AG10803 (cell line): ENCODE results near the gene SLC25A29.
"Not testable (repeated sequence)": the region's sequence is repeated elsewhere in the genome, so short reads cannot be mapped to it uniquely, and the experiment has no call there.

Source experiments
- DNase-seq: peaks from one replicate; pipeline ENCODE4 v3.0.0; 2010; ENCODE audit warnings: low read depth
- H3K4me3 ChIP-seq: 2 replicates; pipeline ENCODE4 v1.5.1; 2011; ENCODE audit warnings: mild to moderate bottlenecking, low read length, control low read depth
- CTCF ChIP-seq: conservative IDR thresholded peaks from 2 replicates; pipeline ENCODE4 v1.5.1; 2011; ENCODE audit warnings: mild to moderate bottlenecking, low read length, control low read depth, inconsistent platforms

SLC25A29 gene

GRCh38 chr14:100346306-100347091, 40.3 kb upstream of the SLC25A29 start:
- DNase-seq: no peak
- TF ChIP-seq CTCF: no peak
- H3K4me3 ChIP-seq: no peak overlapping the region

GRCh38 chr14:100345711-100346110, 39.5 kb upstream of the SLC25A29 start:
- no peak for DNase-seq
- H3K4me3 ChIP-seq: no peak overlapping the region
- TF ChIP-seq CTCF: no peak

GRCh38 chr14:100344657-100345056, 38.4 kb upstream of the SLC25A29 start:
- H3K4me3 ChIP-seq, DNase-seq: not testable (repeated sequence)

GRCh38 chr14:100342826-100343225, 36.6 kb upstream of the SLC25A29 start:
- DNase-seq, H3K4me3 ChIP-seq: not testable (repeated sequence)

GRCh38 chr14:100342195-100342594, 36.0 kb upstream of the SLC25A29 start:
- no peak for TF ChIP-seq CTCF
- no peak overlapping the region for H3K4me3 ChIP-seq
- DNase-seq: no peak

- DNase-seq: peak; percentile 59
- TF ChIP-seq CTCF: no peak
- H3K4me3 ChIP-seq: no peak overlapping the region
Measured at GRCh38 chr14:100341301-100342031, 35.2 kb upstream of the SLC25A29 start.

GRCh38 chr14:100340423-100340813, 34.2 kb upstream of the SLC25A29 start:
- no peak for DNase-seq
- no peak for TF ChIP-seq CTCF
- H3K4me3 ChIP-seq: no peak overlapping the region

GRCh38 chr14:100339766-100340422, 33.6 kb upstream of the SLC25A29 start:
- no peak for DNase-seq
- no peak for TF ChIP-seq CTCF

More at GRCh38 chr14:100339766-100340422, 33.6 kb upstream of the SLC25A29 start:
- no peak overlapping the region for H3K4me3 ChIP-seq
